GM23248 (cell line): ENCODE results near the gene TRAPPC8.

Source experiments
- EZH2 ChIP-seq: fragments of 200-600 bp; sonication (generic); IDR thresholded peaks from 2 replicates; pipeline ENCODE4 v1.6.1; 2018; ENCODE audit warnings: antibody characterized with exemption, mild to moderate bottlenecking; ENCODE audit not compliant: insufficient read depth, poor library complexity, severe bottlenecking
- EZH2phosphoT487 ChIP-seq: fragments of 200-600 bp; sonication (generic); IDR thresholded peaks from 2 replicates; pipeline ENCODE4 v1.6.1; 2018; ENCODE audit warnings: antibody characterized with exemption, moderate library complexity, mild to moderate bottlenecking, low read depth; ENCODE audit not compliant: insufficient read depth

DNA sequence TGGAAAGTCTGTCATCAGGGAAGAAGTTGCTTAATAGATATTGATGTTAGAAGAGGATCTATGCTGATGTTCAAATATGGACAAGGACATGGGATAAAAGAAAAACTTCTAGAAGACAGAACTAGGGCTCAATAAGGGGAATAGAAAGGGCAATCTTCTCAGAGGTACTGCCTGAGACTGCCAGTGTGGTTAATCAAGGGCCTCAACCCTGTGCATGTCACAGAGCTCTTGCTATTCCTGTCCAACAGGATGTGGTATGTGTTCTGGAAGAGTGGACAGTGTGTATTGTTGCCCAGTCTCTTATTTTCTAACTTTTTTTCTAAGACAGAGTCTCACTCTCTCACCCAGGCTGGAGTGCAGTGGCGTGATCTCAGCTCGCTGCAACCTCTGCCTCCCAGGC is 47.9 kb upstream of the TRAPPC8 start:
- TF ChIP-seq EZH2 (no peak), EZH2phosphoT487 (no peak)
